ENCODE measurements around the gene CR1L. TPM values are rescaled to one million over a fixed set of nuclear protein-coding genes. Genes with fewer than 3 reads are reported as not detected.

Gene CR1L
- total and polyA plus RNA-seq, 10 donors, result 0.63 to 7.1 (median 1.3) TPM

DNA sequence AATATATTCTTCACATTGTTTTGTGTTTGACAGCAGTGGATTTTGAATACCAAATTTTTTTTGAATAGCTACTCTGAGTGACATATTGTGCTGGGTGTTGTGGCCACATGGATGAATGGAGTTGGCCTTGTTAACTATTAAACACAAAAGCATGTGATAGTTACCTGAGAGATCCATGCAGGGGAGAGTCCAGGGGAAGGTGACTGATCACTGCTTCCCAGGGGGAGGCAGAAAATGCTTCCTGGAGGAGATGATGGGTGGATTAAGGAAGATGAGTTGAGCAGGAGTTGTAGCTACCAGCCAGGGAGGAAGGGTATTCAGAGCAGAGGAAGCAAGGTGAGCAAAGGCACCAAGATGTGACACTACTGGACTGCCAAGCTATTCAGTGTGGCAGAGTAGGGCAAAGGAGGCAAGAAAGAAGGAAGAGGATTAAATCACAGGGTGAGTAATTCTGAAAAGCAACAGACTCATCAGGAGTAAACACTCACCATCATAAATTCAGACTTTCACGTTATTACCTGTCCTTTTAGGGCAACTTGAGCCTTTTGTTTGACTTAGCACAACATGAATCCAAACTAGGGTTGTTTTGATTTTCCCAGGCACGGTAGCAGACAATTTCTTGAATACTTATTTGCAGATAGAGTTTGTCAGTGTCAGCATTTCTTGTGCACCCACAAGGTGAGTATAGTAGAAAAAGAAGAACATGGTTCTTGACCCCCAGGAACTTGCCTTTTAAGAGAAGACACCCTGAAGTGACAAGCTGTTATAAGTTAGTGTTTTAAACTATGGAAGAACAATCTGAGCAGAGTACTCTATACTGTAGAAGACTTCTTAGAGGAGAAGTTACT, 111.1 kb downstream of the CR1L start:
- intact Hi-C loops (cut with DNase I; ENCODE audit: low total_unique reads), result no loop called here
- WGBS, 5 donors, result 70 to 82% (median 77%) methylated on average over 2 of the region's 2 CpGs
- no peaks in the 10 kb centered on the region for H3K9me3 ChIP-seq

DNA sequence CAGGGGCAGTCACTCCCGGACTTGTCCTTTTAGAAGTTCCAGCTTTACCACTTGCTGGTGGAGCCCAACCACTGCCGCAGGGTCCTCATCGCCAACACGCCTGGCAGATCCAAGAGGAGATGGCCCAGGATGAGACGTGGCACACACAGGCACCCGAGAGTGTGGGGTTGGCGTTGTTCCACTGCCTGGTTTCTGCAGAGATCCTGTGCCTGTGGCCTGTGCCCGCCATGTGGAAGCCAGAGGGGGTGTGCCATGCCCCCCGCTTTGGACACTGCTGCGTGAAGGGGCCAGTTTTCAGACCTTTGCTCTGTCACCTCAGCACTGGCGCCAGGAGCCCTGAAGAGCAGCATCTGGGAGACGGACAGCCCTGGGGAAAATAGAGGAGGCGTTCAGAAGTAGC, 117.7 kb downstream of the CR1L start:
- Histone ChIP-seq H3K27me3 (replicated peaks in 1 of 7) (no peaks in the 10 kb centered on the region), H3K9me3 (no peaks in the 10 kb centered on the region), H3K27ac (no peak overlapping the region), H3K4me1 (peaks cover 0 to 11% (median under 1%) of the 10 kb centered on the region in 6 donors), H3K4me3 (no peak overlapping the region), H3K36me3 (peaks cover 0 to 98% (median 62%) of the 10 kb centered on the region in 6 donors)
- DNase-seq, result peak; percentile 59
- WGBS, 5 donors, result 96 to 98% (median 97%) methylated on average over 8 to 13 of the region's 13 CpGs
- TF ChIP-seq POLR2AphosphoS5 (IDR thresholded peaks at IDR 0.05) (peak in 1 of 3 donors; percentile 53), POLR2A (IDR thresholded peaks at IDR 0.05) (no peak)
- intact Hi-C loops (cut with DNase I; ENCODE audit: low total_unique reads), result no loop called here

More for the DNA sequence above, 111.1 kb downstream of the CR1L start:
- TF ChIP-seq POLR2AphosphoS5 (IDR thresholded peaks at IDR 0.05) (no peak), POLR2A (IDR thresholded peaks at IDR 0.05) (no peak)
- TF ChIP-seq, protein P1, sequence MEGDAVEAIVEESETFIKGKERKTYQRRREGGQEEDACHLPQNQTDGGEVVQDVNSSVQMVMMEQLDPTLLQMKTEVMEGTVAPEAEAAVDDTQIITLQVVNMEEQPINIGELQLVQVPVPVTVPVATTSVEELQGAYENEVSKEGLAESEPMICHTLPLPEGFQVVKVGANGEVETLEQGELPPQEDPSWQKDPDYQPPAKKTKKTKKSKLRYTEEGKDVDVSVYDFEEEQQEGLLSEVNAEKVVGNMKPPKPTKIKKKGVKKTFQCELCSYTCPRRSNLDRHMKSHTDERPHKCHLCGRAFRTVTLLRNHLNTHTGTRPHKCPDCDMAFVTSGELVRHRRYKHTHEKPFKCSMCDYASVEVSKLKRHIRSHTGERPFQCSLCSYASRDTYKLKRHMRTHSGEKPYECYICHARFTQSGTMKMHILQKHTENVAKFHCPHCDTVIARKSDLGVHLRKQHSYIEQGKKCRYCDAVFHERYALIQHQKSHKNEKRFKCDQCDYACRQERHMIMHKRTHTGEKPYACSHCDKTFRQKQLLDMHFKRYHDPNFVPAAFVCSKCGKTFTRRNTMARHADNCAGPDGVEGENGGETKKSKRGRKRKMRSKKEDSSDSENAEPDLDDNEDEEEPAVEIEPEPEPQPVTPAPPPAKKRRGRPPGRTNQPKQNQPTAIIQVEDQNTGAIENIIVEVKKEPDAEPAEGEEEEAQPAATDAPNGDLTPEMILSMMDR (IDR thresholded peaks at IDR 0.05 in 8 of 11, conservative IDR thresholded peaks at IDR 0.05 in 3 of 11), result no peak
- H3K36me3 ChIP-seq, result peaks cover 0 to 44% (median 28%) of the 10 kb centered on the region in 6 donors
- no peaks in the 10 kb centered on the region for H3K27me3 ChIP-seq (replicated peaks in 1 of 7)
- no peak for DNase-seq
- H3K27ac ChIP-seq, result peak overlapping the region in 7 of 8 donors; percentile 7 to 98 (median 58)
- H3K4me3 ChIP-seq, result peak overlapping the region in 1 of 8 donors; percentile 26
- peaks cover 15 to 66% (median 42%) of the 10 kb centered on the region in 6 donors for H3K4me1 ChIP-seq

DNA sequence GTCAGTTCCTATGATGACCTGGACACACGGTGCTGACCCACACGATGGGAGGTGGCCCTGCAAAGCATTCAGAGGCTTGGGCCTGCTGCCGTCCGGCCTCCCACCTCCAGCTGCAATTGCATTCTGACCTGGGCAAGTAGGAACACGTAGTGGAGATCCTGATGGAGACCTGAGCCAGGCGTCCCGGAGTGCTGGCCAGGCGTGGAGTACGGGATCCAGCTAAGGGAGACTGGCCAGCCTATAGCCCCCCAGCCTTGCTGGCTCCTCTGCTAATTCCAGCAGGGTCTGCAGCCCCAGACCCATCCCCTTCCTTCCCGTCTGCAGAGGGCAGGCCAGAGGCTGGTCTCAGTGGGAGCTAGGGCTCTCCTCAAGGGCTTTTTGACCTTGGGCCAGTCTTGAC, 118.2 kb downstream of the CR1L start:
- H3K4me1 ChIP-seq, result peaks cover 0 to 6% (median 0%) of the 10 kb centered on the region in 6 donors
- H3K4me3 ChIP-seq, result no peak overlapping the region
- H3K9me3 ChIP-seq, result no peaks in the 10 kb centered on the region
- intact Hi-C loops (cut with DNase I; ENCODE audit: low total_unique reads), result no loop called here
- no peaks in the 10 kb centered on the region for H3K27me3 ChIP-seq (replicated peaks in 1 of 7)
- DNase-seq, result no peak
- TF ChIP-seq POLR2AphosphoS5 (IDR thresholded peaks at IDR 0.05), result peak in 1 of 3 donors; percentile 47
- TF ChIP-seq, protein P1 (IDR thresholded peaks at IDR 0.05 in 8 of 11, conservative IDR thresholded peaks at IDR 0.05 in 3 of 11), result no peak
- WGBS, 5 donors, result 96 to 98% (median 97%) methylated on average over 5 to 10 of the region's 10 CpGs
- H3K27ac ChIP-seq, result no peak overlapping the region
- peaks cover 0 to 97% (median 60%) of the 10 kb centered on the region in 6 donors for H3K36me3 ChIP-seq

DNA sequence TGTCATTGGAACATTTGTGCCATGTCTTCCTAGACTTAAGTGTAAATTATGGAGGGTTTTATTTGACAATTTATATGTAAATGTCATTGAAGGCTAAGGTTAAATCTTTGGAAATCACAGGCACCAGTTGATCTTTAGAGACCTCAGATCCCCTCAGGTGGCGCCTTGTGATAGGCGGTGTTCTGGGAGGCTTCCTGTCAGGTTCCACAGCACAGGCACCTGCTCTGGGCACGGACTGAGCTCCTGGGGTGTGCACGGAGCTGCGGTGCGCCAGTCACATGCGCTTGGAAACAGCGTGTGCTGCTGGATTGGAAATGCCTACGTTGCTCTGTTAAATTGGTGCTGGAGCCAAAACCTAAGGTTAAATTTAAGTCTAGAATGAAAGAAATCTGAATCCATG, 119.0 kb downstream of the CR1L start:
- Histone ChIP-seq H3K4me1 (no peaks in the 10 kb centered on the region), H3K27me3 (replicated peaks in 1 of 7) (no peaks in the 10 kb centered on the region), H3K27ac (no peak overlapping the region), H3K36me3 (peaks cover 0 to 97% (median 54%) of the 10 kb centered on the region in 6 donors), H3K4me3 (no peak overlapping the region), H3K9me3 (no peaks in the 10 kb centered on the region)
- TF ChIP-seq POLR2AphosphoS5 (IDR thresholded peaks at IDR 0.05) (no peak), POLR2A (IDR thresholded peaks at IDR 0.05) (no peak)
- TF ChIP-seq, protein P1 (IDR thresholded peaks at IDR 0.05 in 8 of 11, conservative IDR thresholded peaks at IDR 0.05 in 3 of 11), result no peak
- no peak for DNase-seq
- intact Hi-C loops (cut with DNase I; ENCODE audit: low total_unique reads), result no loop called here
- WGBS, 5 donors, result 85 to 92% (median 88%) methylated on average over 9 of the region's 9 CpGs
